Neural progenitor cell (in vitro differentiated cells): ENCODE results near the gene ZNF544.

Source experiments
- EZH2 ChIP-seq: fragments of 200-600 bp; sonication (generic); IDR thresholded peaks from 2 replicates; pipeline ENCODE4 v1.6.1; 2017; ENCODE audit warnings: antibody characterized with exemption, mild to moderate bottlenecking, moderate library complexity
- EZH2phosphoT487 ChIP-seq: fragments of 200-600 bp; sonication (generic); IDR thresholded peaks from 2 replicates; pipeline ENCODE4 v1.6.1; 2017; ENCODE audit warnings: antibody characterized with exemption
- TF ChIP-seq, protein P1 (sequence below): fragments of 200-600 bp; sonication (generic); IDR thresholded peaks from 2 replicates; pipeline ENCODE4 v1.5.1; 2017; ENCODE audit warnings: antibody characterized with exemption, mild to moderate bottlenecking

DNA sequence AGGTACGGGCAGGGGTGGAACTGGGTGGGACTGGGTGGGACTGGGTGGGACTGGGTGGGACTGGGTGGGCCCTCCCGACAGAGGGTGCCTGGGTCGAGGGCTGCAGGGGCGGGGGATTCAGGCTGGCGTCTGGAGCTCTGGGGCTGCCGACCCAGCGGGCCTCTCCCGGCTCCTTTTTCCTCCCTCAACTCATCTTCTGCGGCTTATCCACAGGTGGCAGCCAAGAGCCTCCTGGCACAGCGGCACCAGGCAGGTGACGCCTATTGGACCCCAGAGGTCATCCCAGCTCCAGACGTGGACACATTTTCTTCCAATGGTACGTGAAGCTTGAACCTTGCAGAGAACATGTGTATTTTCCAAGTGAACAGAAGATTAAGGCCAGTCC lies 533 bp downstream of the ZNF544 start:
- TF ChIP-seq EZH2phosphoT487 = no peak
- no peak for TF ChIP-seq EZH2
- TF ChIP-seq, protein P1, sequence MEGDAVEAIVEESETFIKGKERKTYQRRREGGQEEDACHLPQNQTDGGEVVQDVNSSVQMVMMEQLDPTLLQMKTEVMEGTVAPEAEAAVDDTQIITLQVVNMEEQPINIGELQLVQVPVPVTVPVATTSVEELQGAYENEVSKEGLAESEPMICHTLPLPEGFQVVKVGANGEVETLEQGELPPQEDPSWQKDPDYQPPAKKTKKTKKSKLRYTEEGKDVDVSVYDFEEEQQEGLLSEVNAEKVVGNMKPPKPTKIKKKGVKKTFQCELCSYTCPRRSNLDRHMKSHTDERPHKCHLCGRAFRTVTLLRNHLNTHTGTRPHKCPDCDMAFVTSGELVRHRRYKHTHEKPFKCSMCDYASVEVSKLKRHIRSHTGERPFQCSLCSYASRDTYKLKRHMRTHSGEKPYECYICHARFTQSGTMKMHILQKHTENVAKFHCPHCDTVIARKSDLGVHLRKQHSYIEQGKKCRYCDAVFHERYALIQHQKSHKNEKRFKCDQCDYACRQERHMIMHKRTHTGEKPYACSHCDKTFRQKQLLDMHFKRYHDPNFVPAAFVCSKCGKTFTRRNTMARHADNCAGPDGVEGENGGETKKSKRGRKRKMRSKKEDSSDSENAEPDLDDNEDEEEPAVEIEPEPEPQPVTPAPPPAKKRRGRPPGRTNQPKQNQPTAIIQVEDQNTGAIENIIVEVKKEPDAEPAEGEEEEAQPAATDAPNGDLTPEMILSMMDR = peak; percentile 30
